ENCODE results near the gene NPIPA7. TPM values are rescaled to one million over a fixed set of nuclear protein-coding genes. Genes with fewer than 3 reads are reported as not detected.
"Not testable (repeated sequence)": the region's sequence is repeated elsewhere in the genome, so short reads cannot be mapped to it uniquely, and the experiment has no call there.

Gene NPIPA7
- polyA plus RNA-seq, 4 donors: 20.3 to 28.8 (median 24.5) TPM

DNA sequence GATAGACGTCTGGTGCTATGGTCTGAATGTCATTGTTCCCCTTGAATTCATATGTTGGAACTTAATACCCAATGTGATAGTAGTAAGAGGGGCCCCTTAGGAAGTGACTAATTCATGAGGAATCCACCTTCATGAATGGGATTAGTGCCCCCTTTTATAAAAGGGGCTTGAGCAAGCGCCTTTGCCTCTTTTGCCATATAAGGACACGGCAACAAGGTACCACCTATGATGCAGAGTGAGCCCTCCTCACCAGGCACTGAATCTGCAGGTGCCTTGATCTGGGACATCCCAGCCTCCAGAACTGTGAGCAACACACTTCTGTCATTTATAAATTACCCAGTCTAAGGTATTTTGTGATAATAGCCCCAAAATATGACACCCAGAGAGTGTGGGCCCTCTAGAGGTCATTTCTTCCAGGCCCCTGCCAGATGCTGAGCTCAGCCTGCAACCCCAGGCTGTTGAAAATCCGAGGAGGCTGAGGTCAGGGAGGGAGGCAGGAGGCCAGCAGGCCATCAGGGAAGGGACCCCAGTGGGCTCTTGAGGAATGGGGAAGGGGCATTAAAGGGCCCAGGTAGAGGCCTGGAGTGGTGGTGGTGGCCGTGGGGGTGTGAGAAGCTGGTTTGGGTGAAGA lies 39.1 kb downstream of the NPIPA7 start:
- not testable (repeated sequence) for DNase-seq (ENCODE audit: low read depth in 4 of 4, low spot score in 3 of 4)

GRCh38 chr16:16420515-16420914 lies 41.6 kb downstream of the NPIPA7 start:
- not testable (repeated sequence) for DNase-seq (ENCODE audit: low read depth in 4 of 4, low spot score in 3 of 4)

DNA sequence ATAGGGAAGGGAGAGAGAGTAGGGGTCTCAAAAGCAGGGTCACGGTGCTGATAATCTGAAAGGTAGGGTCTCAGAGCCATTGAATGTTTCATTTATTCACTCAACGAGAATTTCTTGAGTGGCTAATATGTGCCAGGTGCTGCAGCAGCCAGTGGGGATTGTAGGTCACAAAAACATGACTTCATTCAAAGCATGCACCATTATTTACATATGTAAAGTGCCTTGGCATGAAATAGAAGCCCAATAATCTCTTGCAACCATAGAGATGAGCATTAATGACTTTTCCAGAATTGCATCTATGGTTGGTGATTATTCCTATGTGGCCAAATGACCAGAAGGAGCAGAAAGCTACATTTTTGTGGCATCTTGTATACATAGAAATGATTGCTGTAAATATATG lies 46.2 kb downstream of the NPIPA7 start:
- not testable (repeated sequence) for DNase-seq (ENCODE audit: low read depth in 4 of 4, low spot score in 3 of 4)

DNA sequence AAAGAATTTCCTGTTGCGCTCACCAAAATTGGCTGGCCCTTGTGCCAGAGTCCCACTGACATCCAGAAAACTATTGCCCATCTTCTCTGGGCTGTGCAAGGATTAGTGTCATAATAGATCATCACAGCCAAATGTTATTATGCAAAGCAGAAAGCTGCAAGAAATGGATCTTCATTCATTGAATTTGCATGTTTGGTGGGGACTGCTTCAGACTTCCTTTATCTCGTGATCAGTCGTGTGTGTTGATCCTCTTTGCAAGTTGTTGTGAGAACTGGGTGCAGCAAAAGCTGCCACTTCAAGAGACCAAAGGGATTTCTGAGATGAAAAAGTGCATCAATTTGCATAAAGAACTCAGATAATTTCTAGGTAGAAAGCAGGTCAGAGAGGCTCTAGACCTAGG lies 52.2 kb downstream of the NPIPA7 start:
- DNase-seq (ENCODE audit: low read depth in 4 of 4, low spot score in 3 of 4): not testable (repeated sequence)

DNA sequence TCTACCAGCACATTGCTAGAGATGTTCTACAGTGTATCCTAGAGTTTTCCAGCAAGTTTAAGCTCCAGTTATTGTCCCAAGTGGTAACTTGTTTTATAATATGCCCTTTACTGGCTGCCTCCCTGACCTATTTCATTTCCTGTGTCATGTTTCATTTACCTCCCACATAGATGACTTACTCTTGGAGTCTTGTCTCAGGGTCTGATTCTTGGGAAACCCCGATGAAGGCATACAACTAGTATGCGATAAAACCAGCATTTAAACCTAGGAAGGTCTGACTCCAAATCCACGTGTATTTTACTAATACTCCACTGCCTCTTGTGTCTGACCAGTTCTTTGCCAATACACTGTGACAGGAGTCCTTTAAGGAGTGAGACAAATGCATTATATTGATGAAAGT lies 55.8 kb downstream of the NPIPA7 start:
- not testable (repeated sequence) for DNase-seq (ENCODE audit: low read depth in 4 of 4, low spot score in 3 of 4)

GRCh38 chr16:16441401-16441800 lies 62.5 kb downstream of the NPIPA7 start:
- DNase-seq (ENCODE audit: low read depth in 4 of 4, low spot score in 3 of 4): not testable (repeated sequence)

Other genes starting within 250 kb of the NPIPA7 start
- 10 to 100 TPM; 17.7 to 31.1 (median 19.1) TPM for gene ABCC6, start 155.6 kb upstream of the NPIPA7 start, polyA plus RNA-seq (ENCODE audit: insufficient read length in 4 of 4)
- 10 to 100 TPM; 31.5 to 52.0 (median 44.6) TPM for gene NOMO3, start 146.6 kb upstream of the NPIPA7 start, polyA plus RNA-seq (ENCODE audit: insufficient read length in 4 of 4)

Data from right renal pelvis (tissue), 4 donors.